A549 (cell line): ENCODE results near the gene TLCD3A.

Source experiments
- CTCF ChIP-seq: fragments of >200 bp; sonication (Bioruptor Twin); formaldehyde crosslinking; IDR thresholded peaks from 3 replicates; pipeline ENCODE4 v1.5.1; 2016
- KDM5A ChIP-seq: fragments of 200-600 bp; sonication (generic); IDR thresholded peaks from 2 replicates; pipeline ENCODE4 v1.6.1; 2016; ENCODE audit warnings: antibody characterized with exemption, mild to moderate bottlenecking

DNA sequence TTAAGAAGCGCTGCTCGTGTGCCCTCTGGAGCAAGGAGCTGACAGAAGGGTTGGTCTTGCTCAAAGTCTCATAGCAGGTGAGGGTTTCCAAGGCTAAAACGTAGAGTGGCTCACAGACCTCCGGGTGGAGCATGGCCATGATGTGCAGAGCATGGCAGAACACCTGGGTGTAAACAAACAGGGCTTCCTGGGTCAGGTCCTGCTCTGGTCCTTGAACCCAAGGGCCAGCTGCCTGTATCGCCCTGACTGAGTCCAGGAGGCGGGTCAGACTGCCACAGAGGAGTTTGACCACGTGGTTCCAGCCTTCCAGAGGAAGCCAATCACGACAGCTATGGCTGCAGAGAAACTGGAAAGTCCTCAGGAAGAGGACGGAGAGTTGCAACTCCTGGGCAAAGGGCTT, 12.5 kb downstream of the TLCD3A start:
- TF ChIP-seq CTCF = no peak
- no peak for TF ChIP-seq KDM5A
